Endodermal cell (in vitro differentiated cells): ENCODE results near the gene MINDY4B. TPM values are rescaled to one million over a fixed set of nuclear protein-coding genes. Genes with fewer than 3 reads are reported as not detected.

Experiments used
- DNase-seq: peaks from one replicate; pipeline ENCODE4 v3.0.0-alpha.2; 2017
- H3K27ac ChIP-seq: 2 replicates; pipeline ENCODE4 v1.5.1; 2013; ENCODE audit warnings: mild to moderate bottlenecking, low read depth, low read length, moderate library complexity
- H3K27me3 ChIP-seq: 2 replicates; pipeline ENCODE4 v1.6.1; 2013; ENCODE audit warnings: mild to moderate bottlenecking, low read length, moderate library complexity; ENCODE audit not compliant: insufficient read depth, control insufficient read depth, poor library complexity, severe bottlenecking
- H3K36me3 ChIP-seq: 2 replicates; pipeline ENCODE4 v1.7.0; 2013; ENCODE audit warnings: mild to moderate bottlenecking, low read length, moderate library complexity; ENCODE audit not compliant: control insufficient read depth, insufficient read depth
- H3K4me1 ChIP-seq: one replicate; pipeline ENCODE4 v1.7.0; 2013; ENCODE audit warnings: low read length; ENCODE audit not compliant: control insufficient read depth, insufficient read depth
- H3K4me3 ChIP-seq: 2 replicates; pipeline ENCODE4 v1.5.1; 2013; ENCODE audit warnings: mild to moderate bottlenecking, low read length, moderate library complexity
- H3K9ac ChIP-seq: 2 replicates; pipeline ENCODE4 v1.6.1; 2013; ENCODE audit warnings: mild to moderate bottlenecking, low read length, moderate library complexity; ENCODE audit not compliant: poor library complexity, severe bottlenecking; ENCODE audit errors: extremely low read depth
- H3K9me3 ChIP-seq: 2 replicates; pipeline ENCODE4 v1.6.1; 2013; ENCODE audit warnings: mild to moderate bottlenecking, low read length, moderate library complexity; ENCODE audit not compliant: control insufficient read depth
- H3K27ac Mint-ChIP-seq: 2 replicates; pipeline ENCODE4 v1.8.0; 2020; ENCODE audit warnings: mixed read lengths
- H3K27me3 Mint-ChIP-seq: 2 replicates; pipeline ENCODE4 v1.8.0; 2021; ENCODE audit warnings: mild to moderate bottlenecking, mixed read lengths; ENCODE audit not compliant: insufficient read depth
- H3K36me3 Mint-ChIP-seq: 2 replicates; pipeline ENCODE4 v1.8.0; 2020; ENCODE audit warnings: low read depth, mixed read lengths
- H3K4me1 Mint-ChIP-seq: 2 replicates; pipeline ENCODE4 v1.8.0; 2020; ENCODE audit warnings: mixed read lengths
- H3K4me3 Mint-ChIP-seq: 2 replicates; pipeline ENCODE4 v1.8.0; 2020; ENCODE audit warnings: mild to moderate bottlenecking, moderate library complexity, mixed read lengths
- H3K9me3 Mint-ChIP-seq: 2 replicates; pipeline ENCODE4 v1.8.0; 2020; ENCODE audit warnings: mild to moderate bottlenecking, mixed read lengths
- WGBS, 2 experiments: methylation state at CpG; one replicate each; pipeline versions ENCODE4 v1.1.5 to v1.1.7; 2013; ENCODE audit warnings: missing lambda C conversion rate in 2 of 2, mixed read lengths in 1 of 2; ENCODE audit not compliant: insufficient coverage in 1 of 2, insufficient read length in 1 of 2; 5-methylcytosine and 5-hydroxymethylcytosine counted together
- total RNA-seq, 2 donors: library from RNA; stranded (reverse); fragmentation: NEBNext Ultra II Directional in 1 of 2; extraction: Animal tissue kit (Norgen Biotek cat#: 25700) in 1 of 2; gene quantifications; 2 replicates in 1 of 2; 3 replicates in 1 of 2; pipeline ENCODE4 v1.2.1, GENCODE V29; 2021
- TF ChIP-seq, protein P1 (sequence below): fragments of 200-600 bp; sonication (generic); conservative IDR thresholded peaks from 2 replicates; pipeline ENCODE4 v1.5.0; 2021; ENCODE audit warnings: antibody characterized with exemption, mild to moderate bottlenecking

MINDY4B gene
- total RNA-seq, 2 donors from 2014 or later, result not detected

DNA sequence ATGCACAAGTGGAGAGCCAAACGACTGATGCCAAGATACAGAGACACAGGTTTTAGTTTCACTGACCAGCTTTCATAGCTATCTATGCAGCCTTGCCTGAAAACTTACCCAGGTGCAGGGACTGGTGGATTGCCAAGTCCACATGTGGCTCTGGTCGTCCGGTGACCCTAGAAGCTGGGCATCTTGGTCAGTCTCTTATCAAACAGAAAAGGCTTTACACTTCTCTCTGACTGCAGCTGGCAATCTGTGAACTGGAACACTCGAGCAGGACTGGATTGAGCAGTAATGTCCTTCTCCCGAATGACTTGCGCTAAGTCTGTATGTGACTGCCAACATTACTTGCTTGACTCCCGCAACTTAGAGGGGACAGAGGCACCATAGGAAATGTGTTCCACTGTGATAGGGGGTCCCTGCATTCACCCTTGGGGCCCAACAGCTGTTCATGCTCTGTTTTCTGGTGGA is 79.3 kb downstream of the MINDY4B start:
- TF ChIP-seq, protein P1, sequence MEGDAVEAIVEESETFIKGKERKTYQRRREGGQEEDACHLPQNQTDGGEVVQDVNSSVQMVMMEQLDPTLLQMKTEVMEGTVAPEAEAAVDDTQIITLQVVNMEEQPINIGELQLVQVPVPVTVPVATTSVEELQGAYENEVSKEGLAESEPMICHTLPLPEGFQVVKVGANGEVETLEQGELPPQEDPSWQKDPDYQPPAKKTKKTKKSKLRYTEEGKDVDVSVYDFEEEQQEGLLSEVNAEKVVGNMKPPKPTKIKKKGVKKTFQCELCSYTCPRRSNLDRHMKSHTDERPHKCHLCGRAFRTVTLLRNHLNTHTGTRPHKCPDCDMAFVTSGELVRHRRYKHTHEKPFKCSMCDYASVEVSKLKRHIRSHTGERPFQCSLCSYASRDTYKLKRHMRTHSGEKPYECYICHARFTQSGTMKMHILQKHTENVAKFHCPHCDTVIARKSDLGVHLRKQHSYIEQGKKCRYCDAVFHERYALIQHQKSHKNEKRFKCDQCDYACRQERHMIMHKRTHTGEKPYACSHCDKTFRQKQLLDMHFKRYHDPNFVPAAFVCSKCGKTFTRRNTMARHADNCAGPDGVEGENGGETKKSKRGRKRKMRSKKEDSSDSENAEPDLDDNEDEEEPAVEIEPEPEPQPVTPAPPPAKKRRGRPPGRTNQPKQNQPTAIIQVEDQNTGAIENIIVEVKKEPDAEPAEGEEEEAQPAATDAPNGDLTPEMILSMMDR, result no peak
- Histone ChIP-seq H3K4me1 (peaks cover 5% of the 10 kb centered on the region), H3K27me3 (no peaks in the 10 kb centered on the region), H3K9me3 (no peaks in the 10 kb centered on the region), H3K36me3 (no peaks in the 10 kb centered on the region), H3K4me3 (no peak overlapping the region), H3K9ac (no peak overlapping the region), H3K27ac (no peak overlapping the region)
- Mint-ChIP-seq H3K4me1 (peaks cover 20% of the 10 kb centered on the region), H3K27ac (no peak overlapping the region), H3K4me3 (no peak overlapping the region), H3K27me3 (peaks cover 3% of the 10 kb centered on the region), H3K9me3 (peaks cover 10% of the 10 kb centered on the region), H3K36me3 (no peaks in the 10 kb centered on the region)
- DNase-seq, result no peak
- WGBS, 2 experiments, result 90 to 91% methylated on average over 7 of the region's 7 CpGs

DNA sequence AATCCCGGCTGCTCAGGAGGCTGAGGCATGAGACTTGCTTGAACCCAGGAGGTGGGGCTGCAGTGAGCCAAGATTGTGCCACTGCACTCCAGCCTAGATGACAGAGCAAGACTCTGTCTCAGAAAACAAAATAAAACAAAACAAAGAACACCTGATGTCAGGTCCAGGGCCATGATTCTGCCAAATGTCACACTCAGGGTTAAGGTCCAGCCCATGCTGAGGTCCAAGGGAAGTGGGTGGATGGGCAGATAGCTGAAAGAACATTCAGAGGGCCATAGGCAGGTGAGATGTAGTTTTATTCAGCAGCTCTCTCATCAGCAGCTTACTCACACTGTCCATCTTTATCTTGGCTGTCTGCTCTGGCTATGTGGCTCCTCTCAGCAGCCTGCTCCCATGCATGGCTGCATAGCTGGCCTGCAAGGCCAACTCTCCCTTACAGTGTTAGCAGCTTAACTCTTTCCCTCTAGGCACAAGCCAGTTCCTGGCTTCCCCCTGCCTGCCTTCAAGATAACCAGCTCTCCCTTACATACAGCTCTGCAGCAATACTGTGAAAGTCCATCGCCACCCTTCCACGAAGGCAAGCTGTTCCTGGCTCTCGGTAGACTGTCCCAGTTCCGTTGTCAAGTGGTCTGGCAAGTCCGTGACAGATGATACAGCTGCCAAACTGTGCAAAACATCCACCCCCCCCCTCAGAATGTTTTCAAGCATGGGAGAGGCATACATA is 79.9 kb downstream of the MINDY4B start:
- DNase-seq, result no peak
- H3K27me3 ChIP-seq, result no peaks in the 10 kb centered on the region
- no peak overlapping the region for H3K27ac ChIP-seq
- Mint-ChIP-seq H3K27me3 (peaks cover 3% of the 10 kb centered on the region), H3K36me3 (no peaks in the 10 kb centered on the region), H3K9me3 (peaks cover 10% of the 10 kb centered on the region), H3K4me3 (no peak overlapping the region), H3K27ac (no peak overlapping the region), H3K4me1 (peaks cover 20% of the 10 kb centered on the region)
- H3K36me3 ChIP-seq, result no peaks in the 10 kb centered on the region
- TF ChIP-seq, protein P1, result no peak
- 91 to 94% methylated on average over 6 of the region's 6 CpGs for WGBS, 2 experiments
- no peak overlapping the region for H3K4me3 ChIP-seq
- no peak overlapping the region for H3K9ac ChIP-seq
- peaks cover 5% of the 10 kb centered on the region for H3K4me1 ChIP-seq
- no peaks in the 10 kb centered on the region for H3K9me3 ChIP-seq

GRCh38 chr3:150823277-150823676 is 82.0 kb downstream of the MINDY4B start:
- no peak overlapping the region for H3K9ac ChIP-seq
- H3K4me3 ChIP-seq, result no peak overlapping the region
- Mint-ChIP-seq H3K36me3 (no peaks in the 10 kb centered on the region), H3K27me3 (peaks cover 3% of the 10 kb centered on the region), H3K9me3 (peaks cover 10% of the 10 kb centered on the region), H3K27ac (no peak overlapping the region), H3K4me1 (peaks cover 2% of the 10 kb centered on the region), H3K4me3 (no peak overlapping the region)
- 94% methylated on average over 3 of the region's 3 CpGs; no CpG with 5 or more reads in 1 of the 2 experiments for WGBS, 2 experiments
- no peak for DNase-seq
- H3K27ac ChIP-seq, result no peak overlapping the region
- no peaks in the 10 kb centered on the region for H3K9me3 ChIP-seq
- H3K27me3 ChIP-seq, result no peaks in the 10 kb centered on the region
- no peaks in the 10 kb centered on the region for H3K4me1 ChIP-seq
- TF ChIP-seq, protein P1, result no peak
- H3K36me3 ChIP-seq, result no peaks in the 10 kb centered on the region
